GM12864 (cell line): ENCODE measurements around the gene CSNK1A1.
A peak's percentile ranks its signal among the peaks of the same experiment; 100 is the strongest.

ENCODE experiments used
- DNase-seq: peaks from one replicate; pipeline ENCODE4 v3.0.0-alpha.2; 2011; ENCODE audit warnings: low read depth
- H3K4me3 ChIP-seq: 2 replicates; pipeline ENCODE4 v1.5.1; 2011; ENCODE audit warnings: mild to moderate bottlenecking, low read depth, low read length, control low read depth
- TF ChIP-seq, protein P1 (sequence below): IDR thresholded peaks from 2 replicates; pipeline ENCODE4 v1.5.1; 2011; ENCODE audit warnings: low read depth, mild to moderate bottlenecking, moderate library complexity, low read length, control low read depth, inconsistent platforms; ENCODE audit errors: missing control alignments

The CSNK1A1 gene

DNA sequence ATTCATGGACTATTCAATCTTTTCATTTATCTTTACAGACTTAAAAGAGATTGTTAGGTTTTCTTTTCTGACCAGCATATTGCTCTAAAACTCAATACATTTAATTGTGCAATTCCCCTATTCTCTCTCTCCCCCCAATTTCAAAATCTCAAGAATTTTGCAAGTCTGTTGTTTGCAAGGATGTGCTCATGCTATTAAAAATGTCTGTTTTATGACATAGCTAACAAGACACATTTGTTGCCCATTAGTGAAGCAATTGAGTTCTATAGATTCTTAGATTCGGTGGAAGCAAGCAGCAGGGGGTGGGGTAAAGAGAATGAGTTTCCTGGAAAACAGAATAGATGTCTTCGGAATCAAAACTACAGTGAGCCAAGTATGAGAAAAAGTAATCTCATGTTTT is 8.5 kb upstream of the CSNK1A1 start:
- DNase-seq = no peak
- no peak overlapping the region for H3K4me3 ChIP-seq
- TF ChIP-seq, protein P1, sequence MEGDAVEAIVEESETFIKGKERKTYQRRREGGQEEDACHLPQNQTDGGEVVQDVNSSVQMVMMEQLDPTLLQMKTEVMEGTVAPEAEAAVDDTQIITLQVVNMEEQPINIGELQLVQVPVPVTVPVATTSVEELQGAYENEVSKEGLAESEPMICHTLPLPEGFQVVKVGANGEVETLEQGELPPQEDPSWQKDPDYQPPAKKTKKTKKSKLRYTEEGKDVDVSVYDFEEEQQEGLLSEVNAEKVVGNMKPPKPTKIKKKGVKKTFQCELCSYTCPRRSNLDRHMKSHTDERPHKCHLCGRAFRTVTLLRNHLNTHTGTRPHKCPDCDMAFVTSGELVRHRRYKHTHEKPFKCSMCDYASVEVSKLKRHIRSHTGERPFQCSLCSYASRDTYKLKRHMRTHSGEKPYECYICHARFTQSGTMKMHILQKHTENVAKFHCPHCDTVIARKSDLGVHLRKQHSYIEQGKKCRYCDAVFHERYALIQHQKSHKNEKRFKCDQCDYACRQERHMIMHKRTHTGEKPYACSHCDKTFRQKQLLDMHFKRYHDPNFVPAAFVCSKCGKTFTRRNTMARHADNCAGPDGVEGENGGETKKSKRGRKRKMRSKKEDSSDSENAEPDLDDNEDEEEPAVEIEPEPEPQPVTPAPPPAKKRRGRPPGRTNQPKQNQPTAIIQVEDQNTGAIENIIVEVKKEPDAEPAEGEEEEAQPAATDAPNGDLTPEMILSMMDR = no peak

- TF ChIP-seq, protein P1 = no peak
- no peak overlapping the region; the same call in 1 of the 2 replicates for H3K4me3 ChIP-seq
- DNase-seq = no peak
Observed at GRCh38 chr5:149552553-149553160, 1.4 kb upstream of the CSNK1A1 start.

- DNase-seq = no peak
- peak overlapping the region; percentile 82 for H3K4me3 ChIP-seq
- TF ChIP-seq, protein P1 = no peak
Observed at GRCh38 chr5:149552038-149552494, 827 bp upstream of the CSNK1A1 start.

- H3K4me3 ChIP-seq = peak overlapping the region; percentile 82
- TF ChIP-seq, protein P1 = no peak
- DNase-seq = no peak
Observed at GRCh38 chr5:149550594-149551226, 529 bp downstream of the CSNK1A1 start.

DNA sequence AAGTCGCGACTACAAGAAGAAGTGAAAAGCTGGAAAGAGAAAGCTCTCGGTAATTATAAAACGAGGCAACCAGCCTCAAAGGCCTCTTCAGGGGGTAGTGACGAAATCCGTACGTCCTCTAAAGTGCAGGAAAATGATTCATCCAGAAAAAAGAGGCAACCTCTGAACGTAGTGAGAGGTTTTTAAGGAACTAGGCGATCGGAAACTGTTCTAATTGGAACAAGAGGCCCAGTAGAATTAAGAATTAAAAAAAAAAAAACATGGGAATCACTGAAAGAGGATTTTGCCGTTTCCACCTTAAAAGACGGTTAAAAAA is 1.0 kb downstream of the CSNK1A1 start:
- DNase-seq = no peak
- TF ChIP-seq, protein P1 = no peak
- H3K4me3 ChIP-seq = peak overlapping the region; percentile 82

GRCh38 chr5:149549461-149550267 is 1.6 kb downstream of the CSNK1A1 start:
- peak; percentile 65 for DNase-seq
- TF ChIP-seq, protein P1 = no peak
- peak overlapping the region; percentile 82 for H3K4me3 ChIP-seq

DNA sequence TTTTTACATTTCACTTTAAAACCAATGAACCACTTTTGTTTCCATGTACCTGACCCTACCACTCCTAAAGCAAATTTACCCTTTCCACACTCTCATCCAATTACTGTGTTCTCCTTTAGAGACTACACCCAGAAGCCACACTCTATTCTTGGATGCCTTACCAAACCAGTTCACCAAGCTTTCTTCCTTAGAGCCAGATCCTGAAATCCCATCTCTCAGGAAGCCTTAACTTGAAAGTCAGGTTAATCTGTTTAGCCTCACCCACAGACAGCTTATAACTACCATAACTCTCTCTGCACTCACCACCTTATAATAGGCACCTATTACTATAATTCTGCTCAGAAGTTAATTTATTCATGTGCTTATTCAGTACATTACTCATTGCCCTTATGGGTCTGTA is 4.3 kb downstream of the CSNK1A1 start:
- DNase-seq = no peak
- TF ChIP-seq, protein P1 = no peak
- H3K4me3 ChIP-seq = no peak overlapping the region
